ENCODE measurements around the gene CMTM6.
"Not testable (repeated sequence)": the region's sequence is repeated elsewhere in the genome, so short reads cannot be mapped to it uniquely, and the experiment has no call there.

Gene CMTM6

GRCh38 chr3:32450426-32450825 lies 52.2 kb downstream of the CMTM6 start:
- H3K4me1 ChIP-seq (ENCODE audit: control insufficient read depth in 2 of 2, insufficient read depth in 2 of 2, low read length in 2 of 2): peaks cover 0 to 1% of the 10 kb centered on the region in 2 donors
- H3K27me3 ChIP-seq (ENCODE audit: control insufficient read depth in 2 of 2, insufficient read depth in 2 of 2, low read length in 2 of 2): no peaks in the 10 kb centered on the region
- H3K9ac ChIP-seq (ENCODE audit: low read depth in 1 of 2, low read length in 2 of 2): no peak overlapping the region
- H3K4me3 ChIP-seq (ENCODE audit: low read length in 2 of 2): no peak overlapping the region
- peak overlapping the region in 1 of 2 donors; percentile 17 for H3K27ac ChIP-seq (ENCODE audit: low read depth in 2 of 2, low read length in 2 of 2)
- no peaks in the 10 kb centered on the region for H3K36me3 ChIP-seq (ENCODE audit: control insufficient read depth in 2 of 2, insufficient read depth in 2 of 2, low read length in 2 of 2)
- H3K9me3 ChIP-seq (ENCODE audit: control insufficient read depth in 2 of 2, low read length in 2 of 2): no peaks in the 10 kb centered on the region

DNA sequence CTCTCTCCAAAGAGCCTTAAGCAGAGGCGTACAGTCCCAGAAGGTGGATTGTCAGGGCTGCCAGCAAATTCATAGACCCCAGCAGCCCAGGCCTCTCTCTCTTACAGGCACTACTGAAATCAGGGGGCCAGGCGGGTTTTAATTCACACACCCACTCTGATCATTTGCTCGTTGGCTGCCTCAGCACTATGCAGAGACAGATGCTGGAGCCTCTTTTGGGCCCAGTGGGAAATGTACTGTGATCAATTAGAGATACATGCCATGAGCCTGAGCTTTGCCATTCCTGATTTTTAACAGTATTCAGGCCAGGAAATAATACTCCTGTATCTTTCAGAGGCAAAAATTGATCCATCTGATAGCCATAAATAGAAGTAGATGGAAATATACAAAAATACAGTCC lies 53.0 kb downstream of the CMTM6 start:
- H3K9me3 ChIP-seq (ENCODE audit: control insufficient read depth in 2 of 2, low read length in 2 of 2): no peaks in the 10 kb centered on the region
- H3K27ac ChIP-seq (ENCODE audit: low read depth in 2 of 2, low read length in 2 of 2): no peak overlapping the region
- H3K4me3 ChIP-seq (ENCODE audit: low read length in 2 of 2): no peak overlapping the region
- no peaks in the 10 kb centered on the region for H3K36me3 ChIP-seq (ENCODE audit: control insufficient read depth in 2 of 2, insufficient read depth in 2 of 2, low read length in 2 of 2)
- H3K27me3 ChIP-seq (ENCODE audit: control insufficient read depth in 2 of 2, insufficient read depth in 2 of 2, low read length in 2 of 2): no peaks in the 10 kb centered on the region
- H3K9ac ChIP-seq (ENCODE audit: low read depth in 1 of 2, low read length in 2 of 2): no peak overlapping the region
- H3K4me1 ChIP-seq (ENCODE audit: control insufficient read depth in 2 of 2, insufficient read depth in 2 of 2, low read length in 2 of 2): no peaks in the 10 kb centered on the region

- Histone ChIP-seq H3K4me3 (ENCODE audit: low read length in 2 of 2) (no peak overlapping the region), H3K9me3 (ENCODE audit: control insufficient read depth in 2 of 2, low read length in 2 of 2) (no peaks in the 10 kb centered on the region), H3K27me3 (ENCODE audit: control insufficient read depth in 2 of 2, insufficient read depth in 2 of 2, low read length in 2 of 2) (no peaks in the 10 kb centered on the region), H3K36me3 (ENCODE audit: control insufficient read depth in 2 of 2, insufficient read depth in 2 of 2, low read length in 2 of 2) (no peaks in the 10 kb centered on the region), H3K4me1 (ENCODE audit: control insufficient read depth in 2 of 2, insufficient read depth in 2 of 2, low read length in 2 of 2) (no peaks in the 10 kb centered on the region), H3K9ac (ENCODE audit: low read depth in 1 of 2, low read length in 2 of 2) (no peak overlapping the region), H3K27ac (ENCODE audit: low read depth in 2 of 2, low read length in 2 of 2) (no peak overlapping the region)
Measured at GRCh38 chr3:32448686-32449474, 53.8 kb downstream of the CMTM6 start.

GRCh38 chr3:32447865-32448400 lies 54.7 kb downstream of the CMTM6 start:
- no peak overlapping the region for H3K27ac ChIP-seq (ENCODE audit: low read depth in 2 of 2, low read length in 2 of 2)

DNA sequence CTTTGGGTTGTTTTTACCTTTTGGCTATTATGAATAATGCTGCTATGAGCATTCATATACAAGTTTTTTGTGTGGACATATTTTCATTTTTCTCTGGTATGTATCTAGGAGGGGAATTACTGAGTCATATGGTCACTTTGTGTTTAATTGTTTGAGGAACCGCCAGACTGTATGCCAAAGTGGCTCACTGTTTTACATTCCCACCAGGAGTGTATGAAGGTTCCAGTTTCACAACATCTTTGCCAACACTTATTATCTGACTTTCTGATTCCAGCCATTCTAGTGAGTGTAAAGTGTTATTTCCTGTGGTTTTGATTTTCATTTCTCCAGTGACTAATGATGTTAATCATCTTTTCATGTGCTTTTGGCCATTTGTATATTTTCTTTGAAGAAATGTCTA lies 59.2 kb downstream of the CMTM6 start:
- no peak overlapping the region for H3K9ac ChIP-seq (ENCODE audit: low read depth in 1 of 2, low read length in 2 of 2)
- no peaks in the 10 kb centered on the region for H3K4me1 ChIP-seq (ENCODE audit: control insufficient read depth in 2 of 2, insufficient read depth in 2 of 2, low read length in 2 of 2)
- no peaks in the 10 kb centered on the region for H3K36me3 ChIP-seq (ENCODE audit: control insufficient read depth in 2 of 2, insufficient read depth in 2 of 2, low read length in 2 of 2)
- no peaks in the 10 kb centered on the region for H3K9me3 ChIP-seq (ENCODE audit: control insufficient read depth in 2 of 2, low read length in 2 of 2)
- no peak overlapping the region for H3K4me3 ChIP-seq (ENCODE audit: low read length in 2 of 2)
- no peak overlapping the region for H3K27ac ChIP-seq (ENCODE audit: low read depth in 2 of 2, low read length in 2 of 2)
- H3K27me3 ChIP-seq (ENCODE audit: control insufficient read depth in 2 of 2, insufficient read depth in 2 of 2, low read length in 2 of 2): no peaks in the 10 kb centered on the region

More at GRCh38 chr3:32447865-32448400, 54.7 kb downstream of the CMTM6 start:
- Histone ChIP-seq H3K4me1 (ENCODE audit: control insufficient read depth in 2 of 2, insufficient read depth in 2 of 2, low read length in 2 of 2) (no peaks in the 10 kb centered on the region), H3K9ac (ENCODE audit: low read depth in 1 of 2, low read length in 2 of 2) (no peak overlapping the region), H3K27me3 (ENCODE audit: control insufficient read depth in 2 of 2, insufficient read depth in 2 of 2, low read length in 2 of 2) (no peaks in the 10 kb centered on the region), H3K4me3 (ENCODE audit: low read length in 2 of 2) (no peak overlapping the region), H3K36me3 (ENCODE audit: control insufficient read depth in 2 of 2, insufficient read depth in 2 of 2, low read length in 2 of 2) (no peaks in the 10 kb centered on the region), H3K9me3 (ENCODE audit: control insufficient read depth in 2 of 2, low read length in 2 of 2) (no peaks in the 10 kb centered on the region)

GRCh38 chr3:32442766-32443165 lies 59.9 kb downstream of the CMTM6 start:
- H3K9ac ChIP-seq (ENCODE audit: low read depth in 1 of 2, low read length in 2 of 2): no peak overlapping the region
- no peaks in the 10 kb centered on the region for H3K36me3 ChIP-seq (ENCODE audit: control insufficient read depth in 2 of 2, insufficient read depth in 2 of 2, low read length in 2 of 2)
- no peaks in the 10 kb centered on the region for H3K9me3 ChIP-seq (ENCODE audit: control insufficient read depth in 2 of 2, low read length in 2 of 2)
- no peaks in the 10 kb centered on the region for H3K27me3 ChIP-seq (ENCODE audit: control insufficient read depth in 2 of 2, insufficient read depth in 2 of 2, low read length in 2 of 2)
- H3K27ac ChIP-seq (ENCODE audit: low read depth in 2 of 2, low read length in 2 of 2): no peak overlapping the region
- H3K4me3 ChIP-seq (ENCODE audit: low read length in 2 of 2): no peak overlapping the region
- H3K4me1 ChIP-seq (ENCODE audit: control insufficient read depth in 2 of 2, insufficient read depth in 2 of 2, low read length in 2 of 2): no peaks in the 10 kb centered on the region

GRCh38 chr3:32440611-32441350 lies 61.9 kb downstream of the CMTM6 start:
- Histone ChIP-seq H3K27ac (ENCODE audit: low read depth in 2 of 2, low read length in 2 of 2) (no peak overlapping the region), H3K4me1 (ENCODE audit: control insufficient read depth in 2 of 2, insufficient read depth in 2 of 2, low read length in 2 of 2) (no peaks in the 10 kb centered on the region), H3K9ac (ENCODE audit: low read depth in 1 of 2, low read length in 2 of 2) (peak overlapping the region in 1 of 2 donors; percentile 34), H3K36me3 (ENCODE audit: control insufficient read depth in 2 of 2, insufficient read depth in 2 of 2, low read length in 2 of 2) (no peaks in the 10 kb centered on the region), H3K4me3 (ENCODE audit: low read length in 2 of 2) (no peak overlapping the region), H3K27me3 (ENCODE audit: control insufficient read depth in 2 of 2, insufficient read depth in 2 of 2, low read length in 2 of 2) (no peaks in the 10 kb centered on the region), H3K9me3 (ENCODE audit: control insufficient read depth in 2 of 2, low read length in 2 of 2) (no peaks in the 10 kb centered on the region)

DNA sequence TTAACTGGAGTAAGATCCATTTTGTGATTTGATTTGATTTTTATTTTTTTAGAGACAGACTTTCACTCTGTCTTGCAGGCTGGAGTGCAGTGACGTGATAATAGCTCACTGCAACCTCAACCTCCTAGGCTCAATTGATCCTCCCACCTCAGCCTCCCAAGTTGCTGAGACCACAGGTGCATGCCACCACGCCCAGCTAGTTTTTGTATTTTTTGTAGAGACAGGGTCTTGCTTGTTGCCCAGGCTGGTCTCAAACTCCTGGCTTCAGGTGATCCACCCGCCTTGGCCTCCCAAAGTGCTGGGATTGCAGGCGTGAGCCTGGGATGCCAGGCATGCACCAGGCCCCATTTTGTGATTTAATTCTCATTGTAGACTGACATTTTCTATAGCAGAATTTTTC lies 63.2 kb downstream of the CMTM6 start:
- H3K4me1 ChIP-seq (ENCODE audit: control insufficient read depth in 2 of 2, insufficient read depth in 2 of 2, low read length in 2 of 2); H3K4me3 ChIP-seq (ENCODE audit: low read length in 2 of 2); H3K9me3 ChIP-seq (ENCODE audit: control insufficient read depth in 2 of 2, low read length in 2 of 2); H3K9ac ChIP-seq (ENCODE audit: low read depth in 1 of 2, low read length in 2 of 2); H3K36me3 ChIP-seq (ENCODE audit: control insufficient read depth in 2 of 2, insufficient read depth in 2 of 2, low read length in 2 of 2); H3K27ac ChIP-seq (ENCODE audit: low read depth in 2 of 2, low read length in 2 of 2); H3K27me3 ChIP-seq (ENCODE audit: control insufficient read depth in 2 of 2, insufficient read depth in 2 of 2, low read length in 2 of 2): not testable (repeated sequence)

DNA sequence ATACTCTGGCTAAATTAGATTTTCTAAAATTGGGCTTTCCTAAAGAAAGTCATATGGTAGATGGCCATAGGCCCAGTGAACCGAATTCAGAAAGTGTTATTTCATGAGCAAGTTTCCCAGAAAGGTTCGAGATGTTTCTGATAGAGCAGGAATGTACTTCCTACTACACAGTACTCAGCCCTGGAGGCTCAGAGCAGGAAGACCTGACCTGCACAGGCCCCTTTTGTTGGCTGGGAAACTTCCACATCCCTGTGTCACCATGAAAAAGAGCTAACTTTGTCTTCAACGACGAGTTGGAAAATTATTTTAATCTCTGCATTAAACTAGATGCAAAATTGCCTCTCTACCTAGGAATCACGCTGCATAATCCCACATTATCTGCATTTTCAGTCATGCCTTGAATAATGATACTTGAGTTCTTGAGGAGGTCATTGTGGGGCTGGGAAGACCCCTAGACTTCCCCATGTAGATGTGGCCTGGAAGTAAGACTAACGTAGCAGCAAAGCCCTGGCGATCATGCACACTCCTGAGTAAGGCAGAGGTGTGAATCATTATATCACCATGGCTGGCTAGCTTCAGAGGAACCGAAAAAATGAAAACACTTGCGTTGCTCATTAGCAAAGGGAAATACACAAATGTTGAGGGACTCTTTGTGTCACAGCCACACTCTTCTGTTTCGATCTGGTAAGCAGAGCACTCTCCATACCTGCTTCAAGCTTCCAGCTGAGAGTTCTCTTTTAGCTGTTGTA lies 63.9 kb downstream of the CMTM6 start:
- no peak overlapping the region for H3K27ac ChIP-seq (ENCODE audit: low read depth in 2 of 2, low read length in 2 of 2)
- no peaks in the 10 kb centered on the region for H3K9me3 ChIP-seq (ENCODE audit: control insufficient read depth in 2 of 2, low read length in 2 of 2)
- no peaks in the 10 kb centered on the region for H3K36me3 ChIP-seq (ENCODE audit: control insufficient read depth in 2 of 2, insufficient read depth in 2 of 2, low read length in 2 of 2)
- H3K9ac ChIP-seq (ENCODE audit: low read depth in 1 of 2, low read length in 2 of 2): no peak overlapping the region
- no peak overlapping the region for H3K4me3 ChIP-seq (ENCODE audit: low read length in 2 of 2)
- H3K27me3 ChIP-seq (ENCODE audit: control insufficient read depth in 2 of 2, insufficient read depth in 2 of 2, low read length in 2 of 2): no peaks in the 10 kb centered on the region
- no peaks in the 10 kb centered on the region for H3K4me1 ChIP-seq (ENCODE audit: control insufficient read depth in 2 of 2, insufficient read depth in 2 of 2, low read length in 2 of 2)

- Histone ChIP-seq H3K9ac (ENCODE audit: low read depth in 1 of 2, low read length in 2 of 2) (no peak overlapping the region), H3K27ac (ENCODE audit: low read depth in 2 of 2, low read length in 2 of 2) (no peak overlapping the region), H3K36me3 (ENCODE audit: control insufficient read depth in 2 of 2, insufficient read depth in 2 of 2, low read length in 2 of 2) (no peaks in the 10 kb centered on the region), H3K27me3 (ENCODE audit: control insufficient read depth in 2 of 2, insufficient read depth in 2 of 2, low read length in 2 of 2) (no peaks in the 10 kb centered on the region), H3K4me1 (ENCODE audit: control insufficient read depth in 2 of 2, insufficient read depth in 2 of 2, low read length in 2 of 2) (peaks cover 0 to 3% of the 10 kb centered on the region in 2 donors), H3K9me3 (ENCODE audit: control insufficient read depth in 2 of 2, low read length in 2 of 2) (no peaks in the 10 kb centered on the region), H3K4me3 (ENCODE audit: low read length in 2 of 2) (no peak overlapping the region)
Measured at GRCh38 chr3:32437896-32438295, 64.8 kb downstream of the CMTM6 start.
